HUES64 (cell line): ENCODE results near the gene NHP2.
"Not testable (repeated sequence)": the region's sequence is repeated elsewhere in the genome, so short reads cannot be mapped to it uniquely, and the experiment has no call there.

Experiments
- H3K27ac ChIP-seq: 2 replicates; pipeline ENCODE4 v1.7.0; 2013; ENCODE audit warnings: low read depth, low read length, inconsistent platforms
- H3K27me3 ChIP-seq: 2 replicates; pipeline ENCODE4 v1.6.1; 2013; ENCODE audit warnings: mild to moderate bottlenecking, low read length; ENCODE audit not compliant: insufficient read depth
- H3K36me3 ChIP-seq: 2 replicates; pipeline ENCODE4 v1.6.1; 2013; ENCODE audit warnings: mild to moderate bottlenecking, low read length; ENCODE audit not compliant: insufficient read depth
- H3K4me1 ChIP-seq: 2 replicates; pipeline ENCODE4 v1.6.1; 2013; ENCODE audit warnings: mild to moderate bottlenecking, low read length, moderate library complexity; ENCODE audit not compliant: insufficient read depth
- H3K4me3 ChIP-seq: 2 replicates; pipeline ENCODE4 v1.5.1; 2013; ENCODE audit warnings: mild to moderate bottlenecking, low read length, moderate library complexity
- H3K9ac ChIP-seq: 2 replicates; pipeline ENCODE4 v1.6.1; 2013; ENCODE audit warnings: mild to moderate bottlenecking, low read depth, low read length
- H3K9me3 ChIP-seq: 2 replicates; pipeline ENCODE4 v1.6.1; 2013; ENCODE audit warnings: low read depth, low read length; ENCODE audit not compliant: insufficient read depth
- WGBS: fragments of 150-250, 120-280 bp; methylation state at CpG from one replicate; pipeline ENCODE4 v1.1.7; 2013; ENCODE audit warnings: missing lambda C conversion rate; 5-methylcytosine and 5-hydroxymethylcytosine counted together

Gene NHP2

GRCh38 chr5:178147406-178147805 lies 6.3 kb downstream of the NHP2 start:
- Histone ChIP-seq H3K9me3 (no peaks in the 10 kb centered on the region), H3K4me1 (no peaks in the 10 kb centered on the region), H3K27ac (no peak overlapping the region), H3K9ac (no peak overlapping the region), H3K4me3 (no peak overlapping the region), H3K36me3 (peaks cover 96% of the 10 kb centered on the region), H3K27me3 (no peaks in the 10 kb centered on the region)
- WGBS = 89% methylated on average over 15 of the region's 15 CpGs

GRCh38 chr5:178145965-178146820 lies 7.5 kb downstream of the NHP2 start:
- Histone ChIP-seq H3K4me1 (no peaks in the 10 kb centered on the region), H3K9ac (no peak overlapping the region), H3K27ac (no peak overlapping the region), H3K36me3 (peaks cover 98% of the 10 kb centered on the region), H3K4me3 (no peak overlapping the region), H3K27me3 (no peaks in the 10 kb centered on the region), H3K9me3 (no peaks in the 10 kb centered on the region)
- WGBS = 71% methylated on average over 13 of the region's 14 CpGs

- H3K4me3 ChIP-seq = no peak overlapping the region
- H3K27ac ChIP-seq = no peak overlapping the region
- no peaks in the 10 kb centered on the region for H3K4me1 ChIP-seq
- H3K27me3 ChIP-seq = no peaks in the 10 kb centered on the region
- no peak overlapping the region for H3K9ac ChIP-seq
- no peaks in the 10 kb centered on the region for H3K9me3 ChIP-seq
- 94% methylated on average over 10 of the region's 10 CpGs for WGBS
- peaks cover 96% of the 10 kb centered on the region for H3K36me3 ChIP-seq
Measured at GRCh38 chr5:178143901-178144300, 9.8 kb downstream of the NHP2 start.

GRCh38 chr5:178143246-178143645 lies 10.4 kb downstream of the NHP2 start:
- H3K9ac ChIP-seq = no peak overlapping the region
- no peak overlapping the region for H3K4me3 ChIP-seq
- WGBS = 96% methylated on average over 6 of the region's 6 CpGs
- no peak overlapping the region for H3K27ac ChIP-seq
- peaks cover 96% of the 10 kb centered on the region for H3K36me3 ChIP-seq
- no peaks in the 10 kb centered on the region for H3K4me1 ChIP-seq
- no peaks in the 10 kb centered on the region for H3K9me3 ChIP-seq
- no peaks in the 10 kb centered on the region for H3K27me3 ChIP-seq

- WGBS = 96% methylated on average over 20 of the region's 20 CpGs
- Histone ChIP-seq H3K9me3 (no peaks in the 10 kb centered on the region), H3K27me3 (no peaks in the 10 kb centered on the region), H3K4me3 (no peak overlapping the region), H3K4me1 (no peaks in the 10 kb centered on the region), H3K27ac (no peak overlapping the region), H3K36me3 (peaks cover 96% of the 10 kb centered on the region), H3K9ac (no peak overlapping the region)
Measured at GRCh38 chr5:178142642-178143041, 11.0 kb downstream of the NHP2 start.

GRCh38 chr5:178141550-178141949 lies 12.1 kb downstream of the NHP2 start:
- H3K4me3 ChIP-seq = no peak overlapping the region
- no peaks in the 10 kb centered on the region for H3K9me3 ChIP-seq
- 93% methylated on average over 4 of the region's 4 CpGs for WGBS
- no peaks in the 10 kb centered on the region for H3K27me3 ChIP-seq
- H3K36me3 ChIP-seq = peaks cover 95% of the 10 kb centered on the region
- no peak overlapping the region for H3K27ac ChIP-seq
- no peak overlapping the region for H3K9ac ChIP-seq
- no peaks in the 10 kb centered on the region for H3K4me1 ChIP-seq

- no peak overlapping the region for H3K9ac ChIP-seq
- H3K4me3 ChIP-seq = no peak overlapping the region
- H3K9me3 ChIP-seq = no peaks in the 10 kb centered on the region
- H3K36me3 ChIP-seq = peaks cover 88% of the 10 kb centered on the region
- no peak overlapping the region for H3K27ac ChIP-seq
- 96% methylated on average over 12 of the region's 12 CpGs for WGBS
- H3K4me1 ChIP-seq = no peaks in the 10 kb centered on the region
- H3K27me3 ChIP-seq = no peaks in the 10 kb centered on the region
Measured at GRCh38 chr5:178137991-178138390, 15.7 kb downstream of the NHP2 start.

- Histone ChIP-seq H3K9me3 (no peaks in the 10 kb centered on the region), H3K4me3 (no peak overlapping the region), H3K27me3 (no peaks in the 10 kb centered on the region), H3K9ac (no peak overlapping the region), H3K27ac (no peak overlapping the region), H3K4me1 (no peaks in the 10 kb centered on the region), H3K36me3 (peaks cover 78% of the 10 kb centered on the region)
- 91% methylated on average over 10 of the region's 10 CpGs for WGBS
Measured at GRCh38 chr5:178136990-178137389, 16.7 kb downstream of the NHP2 start.

GRCh38 chr5:178131446-178131996 lies 22.2 kb downstream of the NHP2 start:
- H3K27me3 ChIP-seq = no peaks in the 10 kb centered on the region
- H3K27ac ChIP-seq = peak overlapping the region; percentile 99
- H3K9ac ChIP-seq = peak overlapping the region; percentile 94
- H3K36me3 ChIP-seq = peaks cover 27% of the 10 kb centered on the region
- H3K4me1 ChIP-seq = peaks cover 13% of the 10 kb centered on the region
- no peaks in the 10 kb centered on the region for H3K9me3 ChIP-seq
- H3K4me3 ChIP-seq = peak overlapping the region; percentile 80
- 16% methylated on average over 10 of the region's 10 CpGs for WGBS

GRCh38 chr5:178130576-178131445 lies 22.9 kb downstream of the NHP2 start, which contains the start of gene RMND5B:
TSS of gene RMND5B (plus strand) at chr5:178131014. CDS start at chr5:178138120, 7,106 bp downstream.
- H3K27ac ChIP-seq = peak within 1 kb of the TSS; percentile 99
- peaks cover 20% of the 10 kb centered on the region for H3K36me3 ChIP-seq
- no peaks in the 10 kb centered on the region for H3K27me3 ChIP-seq
- peak within 1 kb of the TSS; percentile 80 for H3K4me3 ChIP-seq
- peak within 1 kb of the TSS; percentile 94 for H3K9ac ChIP-seq
- no peaks in the 10 kb centered on the region for H3K9me3 ChIP-seq
- H3K4me1 ChIP-seq = peaks cover 15% of the 10 kb centered on the region
- WGBS = under 1% methylated on average over 102 of the region's 102 CpGs

- Histone ChIP-seq H3K4me1 (peaks cover 20% of the 10 kb centered on the region), H3K27ac (peak overlapping the region; percentile 99), H3K9ac (peak overlapping the region; percentile 94), H3K4me3 (peak overlapping the region; percentile 80), H3K36me3 (peaks cover 14% of the 10 kb centered on the region)
- H3K27me3 ChIP-seq, H3K9me3 ChIP-seq: not testable (repeated sequence)
- WGBS = 35% methylated on average over 10 of the region's 11 CpGs
Measured at GRCh38 chr5:178130234-178130575, 23.5 kb downstream of the NHP2 start.
